Small intestine (tissue), 7 donors: ENCODE measurements around the gene COASY. TPM values are rescaled to one million over a fixed set of nuclear protein-coding genes. Genes with fewer than 3 reads are reported as not detected.
"Not testable (repeated sequence)": the region's sequence is repeated elsewhere in the genome, so short reads cannot be mapped to it uniquely, and the experiment has no call there.

ENCODE experiments used
- DNase-seq, 2 donors: peaks; one replicate each; pipeline versions ENCODE4 v3.0.0 to v3.0.0-alpha.2; 2013
- FAIRE-seq: peaks from 2 replicates; lab custom pipeline; 2012; peaks lifted over from hg19 to GRCh38; lab: Jason Lieb, UNC
- H3K27ac ChIP-seq, 3 donors: one replicate each; pipeline ENCODE4 v1.5.1; 2013; ENCODE audit warnings: low read length in 2 of 3, mild to moderate bottlenecking in 2 of 3, control low read depth in 1 of 3, inconsistent platforms in 1 of 3, low read depth in 1 of 3, moderate library complexity in 1 of 3
- H3K27me3 ChIP-seq, 3 donors: one replicate each; pipeline ENCODE4 v1.6.1; 2013; ENCODE audit warnings: low read length in 3 of 3, inconsistent platforms in 1 of 3; ENCODE audit not compliant: control insufficient read depth in 3 of 3, insufficient read depth in 3 of 3
- H3K36me3 ChIP-seq, 3 donors: one replicate each; pipeline ENCODE4 v1.6.1; 2013; ENCODE audit warnings: low read length in 3 of 3, inconsistent platforms in 1 of 3, low read depth in 1 of 3, mild to moderate bottlenecking in 1 of 3, moderate library complexity in 1 of 3; ENCODE audit not compliant: control insufficient read depth in 3 of 3, insufficient read depth in 2 of 3
- H3K4me1 ChIP-seq, 3 donors: one replicate each; pipeline ENCODE4 v1.6.1; 2013; ENCODE audit warnings: low read length in 2 of 3, inconsistent platforms in 1 of 3, low read depth in 1 of 3, mild to moderate bottlenecking in 1 of 3, moderate library complexity in 1 of 3; ENCODE audit not compliant: control insufficient read depth in 3 of 3, insufficient read depth in 2 of 3
- H3K4me3 ChIP-seq, 3 donors: one replicate each; pipeline ENCODE4 v1.5.1; 2013; ENCODE audit warnings: low read length in 3 of 3, control low read depth in 1 of 3, inconsistent platforms in 1 of 3, low read depth in 1 of 3, mild to moderate bottlenecking in 1 of 3, moderate library complexity in 1 of 3
- H3K9me3 ChIP-seq, 2 donors: one replicate each; pipeline ENCODE4 v1.6.1; 2013; ENCODE audit warnings: low read depth in 1 of 2, low read length in 1 of 2; ENCODE audit not compliant: control insufficient read depth in 2 of 2, insufficient read depth in 1 of 2
- WGBS, 3 donors: extraction: QIAGEN DNeasy Blood & Tissue Kit; methylation state at CpG; one replicate each; pipeline ENCODE4 v1.1.7; 2013; 5-methylcytosine and 5-hydroxymethylcytosine counted together
- polyA plus RNA-seq, 4 donors: library from polyadenylated mRNA; stranded (reverse) in 3 of 4; unstranded in 1 of 4; fragments of 200-250 nt in 3 of 4; fragments of 120-200 nt in 1 of 4; gene quantifications; one replicate each; pipeline versions ENCODE4 v1.2.1 to v1.2.3, GENCODE V29; 2013
- donor health status: healthy with polysubstance abuse.
- donor health status: control.
- donor health status: control.
- donor health status: Bipolar disorder and iron deficiency.
- donor health status: healthy.

COASY gene
- polyA plus RNA-seq, 4 donors: 72.6 to 153 (median 101) TPM

GRCh38 chr17:42541041-42541833, 20.7 kb upstream of the COASY start:
- no peak for FAIRE-seq
- H3K4me3 ChIP-seq: no peak overlapping the region

GRCh38 chr17:42543190-42544079, 18.5 kb upstream of the COASY start:
- H3K27ac ChIP-seq: no peak overlapping the region
- DNase-seq (no peak), FAIRE-seq (no peak)
- H3K4me3 ChIP-seq: no peak overlapping the region
- H3K9me3 ChIP-seq: no peaks in the 10 kb centered on the region
- H3K4me1 ChIP-seq: peaks cover 2 to 14% (median 6%) of the 10 kb centered on the region in 3 donors
- no peaks in the 10 kb centered on the region for H3K27me3 ChIP-seq
- peaks cover 4 to 61% (median 5%) of the 10 kb centered on the region in 3 donors for H3K36me3 ChIP-seq
- 94 to 96% (median 96%) methylated on average over 39 of the region's 39 CpGs for WGBS, 3 donors

More at GRCh38 chr17:42541041-42541833, 20.7 kb upstream of the COASY start:
- Histone ChIP-seq H3K27ac (peak overlapping the region; percentile 63 to 74 (median 70)), H3K36me3 (peaks cover 4 to 75% (median 5%) of the 10 kb centered on the region in 3 donors), H3K9me3 (no peaks in the 10 kb centered on the region), H3K27me3 (no peaks in the 10 kb centered on the region), H3K4me1 (peaks cover 0 to 21% (median 11%) of the 10 kb centered on the region in 3 donors)
- WGBS, 3 donors: 60 to 72% (median 63%) methylated on average over 17 of the region's 17 CpGs
- DNase-seq: peak; percentile 58 to 87

- Histone ChIP-seq H3K9me3 (no peaks in the 10 kb centered on the region), H3K27me3 (no peaks in the 10 kb centered on the region), H3K27ac (no peak overlapping the region), H3K4me1 (peaks cover 6 to 23% (median 6%) of the 10 kb centered on the region in 3 donors), H3K36me3 (peaks cover 4 to 47% (median 5%) of the 10 kb centered on the region in 3 donors), H3K4me3 (no peak overlapping the region)
- FAIRE-seq (no peak), DNase-seq (no peak)
- 69 to 74% (median 73%) methylated on average over 8 of the region's 8 CpGs for WGBS, 3 donors
Measured at GRCh38 chr17:42544874-42545283, 17.1 kb upstream of the COASY start.

GRCh38 chr17:42545755-42546505, 16.0 kb upstream of the COASY start:
- not testable (repeated sequence) for H3K27me3 ChIP-seq, H3K27ac ChIP-seq, FAIRE-seq, H3K4me3 ChIP-seq, DNase-seq, H3K9me3 ChIP-seq
- Histone ChIP-seq H3K36me3 (peaks cover 4 to 42% (median 5%) of the 10 kb centered on the region in 3 donors), H3K4me1 (peaks cover 3 to 19% (median 6%) of the 10 kb centered on the region in 3 donors)
- 87 to 92% (median 88%) methylated on average over 7 to 9 of the region's 9 CpGs for WGBS, 3 donors

GRCh38 chr17:42547001-42547461, 14.9 kb upstream of the COASY start:
- Histone ChIP-seq H3K27ac (no peak overlapping the region), H3K36me3 (peaks cover 4 to 35% (median 5%) of the 10 kb centered on the region in 3 donors), H3K4me1 (peaks cover 0 to 14% (median 6%) of the 10 kb centered on the region in 3 donors), H3K27me3 (no peaks in the 10 kb centered on the region), H3K4me3 (no peak overlapping the region), H3K9me3 (no peaks in the 10 kb centered on the region)
- FAIRE-seq (no peak), DNase-seq (no peak)
- WGBS, 3 donors: 85 to 86% (median 85%) methylated on average over 23 of the region's 23 CpGs

GRCh38 chr17:42547698-42548069, 14.3 kb upstream of the COASY start:
- Histone ChIP-seq H3K36me3 (peaks cover 4 to 30% (median 5%) of the 10 kb centered on the region in 3 donors), H3K27me3 (no peaks in the 10 kb centered on the region), H3K27ac (no peak overlapping the region), H3K9me3 (no peaks in the 10 kb centered on the region), H3K4me1 (peaks cover 0 to 14% (median 6%) of the 10 kb centered on the region in 3 donors), H3K4me3 (peak overlapping the region; percentile 2 to 46 (median 28))
- 64 to 85% (median 67%) methylated on average over 14 of the region's 14 CpGs for WGBS, 3 donors
- DNase-seq (no peak), FAIRE-seq (no peak)

GRCh38 chr17:42548070-42548837, 13.7 kb upstream of the COASY start:
- Histone ChIP-seq H3K4me3 (peak overlapping the region; percentile 2 to 46 (median 28)), H3K36me3 (peaks cover 4 to 30% (median 5%) of the 10 kb centered on the region in 3 donors), H3K27ac (no peak overlapping the region), H3K27me3 (no peaks in the 10 kb centered on the region), H3K9me3 (no peaks in the 10 kb centered on the region), H3K4me1 (peaks cover 0 to 16% (median 6%) of the 10 kb centered on the region in 3 donors)
- DNase-seq (peak; percentile 86 to 93), FAIRE-seq (no peak)
- WGBS, 3 donors: 4 to 18% (median 8%) methylated on average over 56 to 74 of the region's 74 CpGs
